Left renal pelvis (tissue), 4 donors: ENCODE results near the gene TSGA10. TPM values are rescaled to one million over a fixed set of nuclear protein-coding genes. Genes with fewer than 3 reads are reported as not detected.

ENCODE experiments used
- DNase-seq, 4 donors: peaks; one replicate each; pipeline ENCODE4 v3.0.0-alpha.2; 2013; ENCODE audit warnings: low read depth in 4 of 4, low spot score in 3 of 4
- polyA plus RNA-seq, 4 donors: library from polyadenylated mRNA; unstranded; fragments of 120-200 nt; gene quantifications; one replicate each; pipeline ENCODE4 v1.2.1, GENCODE V29; 2013; ENCODE audit not compliant: insufficient read length in 4 of 4

The TSGA10 gene
- polyA plus RNA-seq, 4 donors: 4.6 to 19.9 (median 12.6) TPM

- no peak for DNase-seq
These were observed 201.8 kb downstream of the TSGA10 start for GRCh38 chr2:98952966-98953365.

- DNase-seq: no peak
These were observed 205.6 kb downstream of the TSGA10 start for GRCh38 chr2:98948956-98949739.

DNA sequence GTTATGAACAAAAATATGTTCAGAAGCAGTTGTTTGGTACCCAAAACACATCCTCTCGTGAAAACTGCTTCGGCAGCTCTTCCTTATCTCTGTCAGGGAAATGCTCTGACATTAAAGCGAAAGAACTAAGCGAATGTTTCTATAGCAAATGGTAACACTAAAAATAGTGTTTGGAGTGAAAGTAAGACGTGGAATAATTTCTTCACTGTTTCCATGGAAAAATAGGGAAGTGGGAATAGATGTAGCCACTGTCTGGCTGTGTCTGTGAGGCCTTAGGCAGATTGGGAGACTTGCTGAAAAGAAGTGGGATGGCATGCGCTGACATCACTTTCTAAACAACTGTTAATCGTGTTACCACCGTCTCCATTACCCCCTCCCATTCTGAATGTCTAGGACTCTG is 207.2 kb downstream of the TSGA10 start:
- no peak for DNase-seq

Other genes with a start within 250 kb of the TSGA10 start
- 1 to 10 TPM; 1.5 to 3.2 (median 2.7) TPM for gene CRACDL, start 218.7 kb downstream of the TSGA10 start, polyA plus RNA-seq
- 10 to 100 TPM in 3 of 4 donors, 1 to 10 TPM in 1; 1.5 to 11.6 (median 11.4) TPM for gene C2orf15, start 13.2 kb downstream of the TSGA10 start, polyA plus RNA-seq
- gene LIPT1, start within 50 bp of the TSGA10 start, polyA plus RNA-seq: 10 to 100 TPM; 11.9 to 19.5 (median 14.4) TPM
- 10 to 100 TPM; 39.8 to 54.3 (median 51.6) TPM for gene MITD1, start 26.1 kb upstream of the TSGA10 start, polyA plus RNA-seq
- 10 to 100 TPM; 37.3 to 57.7 (median 51.0) TPM for gene MRPL30, start 26.2 kb upstream of the TSGA10 start, polyA plus RNA-seq
- under 1 TPM in 3 of 4 donors, not detected in 1; 0.33 to 0.49 (median 0.36) TPM for gene LYG2, start 100.7 kb upstream of the TSGA10 start, polyA plus RNA-seq
- 1 to 10 TPM; 1.4 to 6.4 (median 3.4) TPM for gene LYG1, start 146.3 kb upstream of the TSGA10 start, polyA plus RNA-seq
- gene TXNDC9, start 181.4 kb upstream of the TSGA10 start, polyA plus RNA-seq: 10 to 100 TPM; 36.0 to 46.2 (median 41.8) TPM
- 10 to 100 TPM; 53.7 to 83.2 (median 68.2) TPM for gene EIF5B, start 182.4 kb upstream of the TSGA10 start, polyA plus RNA-seq